ENCODE data around the gene POMZP3. TPM values are rescaled to one million over a fixed set of nuclear protein-coding genes. Genes with fewer than 3 reads are reported as not detected.
A peak's percentile ranks its signal among the peaks of the same experiment; 100 is the strongest.
"Not testable (repeated sequence)": the region's sequence is repeated elsewhere in the genome, so short reads cannot be mapped to it uniquely, and the experiment has no call there.

The POMZP3 gene
- total RNA-seq, 1 donor from 2014 or later, result 14.7 TPM

DNA sequence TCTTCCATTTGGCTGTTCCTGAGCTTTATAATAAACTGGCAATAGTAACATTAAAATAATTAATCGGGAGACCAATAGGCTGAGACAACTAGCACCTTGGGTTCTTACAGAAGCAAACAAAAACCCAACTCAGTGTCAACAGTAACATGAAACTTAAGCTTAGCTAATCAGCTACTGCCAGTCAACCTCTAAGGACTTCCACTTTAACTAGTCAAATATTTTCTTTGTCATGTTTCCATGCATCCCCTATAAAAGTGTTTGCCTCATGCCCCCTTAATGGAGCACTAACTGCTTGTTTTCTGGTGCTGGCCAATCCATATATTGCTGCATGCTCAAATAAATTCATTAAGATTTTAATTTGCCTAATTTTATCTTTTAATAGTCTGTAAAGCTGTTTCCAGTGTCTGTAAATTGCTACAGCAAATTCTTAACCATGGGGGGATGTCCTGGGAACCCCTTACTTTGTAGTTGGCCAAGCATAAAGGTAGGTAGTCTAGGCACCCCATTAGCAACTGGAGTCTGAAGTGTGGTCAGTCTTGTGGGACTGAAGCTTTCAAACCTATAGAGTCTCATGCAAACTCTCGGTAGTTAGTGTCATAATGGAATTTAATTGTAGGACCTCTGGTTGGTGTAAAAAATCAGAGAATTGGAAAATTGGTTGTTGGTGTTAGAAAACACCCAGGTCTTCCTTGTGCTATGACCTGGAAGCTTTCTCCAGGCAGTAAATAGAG lies 40.3 kb downstream of the POMZP3 start:
- ATAC-seq, result not testable (repeated sequence)

DNA sequence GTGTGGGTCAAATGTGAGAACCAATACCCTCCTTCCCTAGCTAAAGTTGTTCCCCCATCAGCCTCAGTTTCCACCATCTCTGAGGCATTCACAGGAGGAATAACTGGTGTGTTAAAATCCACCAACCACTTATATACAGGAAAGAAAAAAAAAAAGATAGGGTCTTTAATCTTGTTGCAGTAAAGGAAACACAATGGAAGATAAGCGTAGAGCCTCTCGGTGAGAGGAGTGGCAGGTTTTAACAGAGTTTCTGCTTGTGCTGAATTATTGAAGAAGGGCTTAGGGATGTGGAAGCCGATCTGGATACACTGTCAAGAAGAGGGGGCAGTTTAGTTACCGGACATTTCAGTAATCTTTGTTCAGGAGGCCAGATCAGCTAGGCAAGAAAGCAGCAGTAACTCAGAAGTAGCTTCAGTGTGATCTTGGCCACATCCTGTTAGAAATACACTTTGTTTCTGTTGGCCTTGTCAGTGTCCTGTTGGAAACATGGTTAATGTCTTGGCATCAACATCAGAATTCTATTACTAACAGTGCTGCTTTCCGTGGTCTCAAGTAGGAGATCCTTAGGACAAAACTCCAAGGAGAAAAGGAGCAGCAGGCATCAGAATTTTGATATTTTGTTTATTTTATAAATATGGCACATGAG lies 43.3 kb downstream of the POMZP3 start:
- peak; percentile 6 for ATAC-seq

DNA sequence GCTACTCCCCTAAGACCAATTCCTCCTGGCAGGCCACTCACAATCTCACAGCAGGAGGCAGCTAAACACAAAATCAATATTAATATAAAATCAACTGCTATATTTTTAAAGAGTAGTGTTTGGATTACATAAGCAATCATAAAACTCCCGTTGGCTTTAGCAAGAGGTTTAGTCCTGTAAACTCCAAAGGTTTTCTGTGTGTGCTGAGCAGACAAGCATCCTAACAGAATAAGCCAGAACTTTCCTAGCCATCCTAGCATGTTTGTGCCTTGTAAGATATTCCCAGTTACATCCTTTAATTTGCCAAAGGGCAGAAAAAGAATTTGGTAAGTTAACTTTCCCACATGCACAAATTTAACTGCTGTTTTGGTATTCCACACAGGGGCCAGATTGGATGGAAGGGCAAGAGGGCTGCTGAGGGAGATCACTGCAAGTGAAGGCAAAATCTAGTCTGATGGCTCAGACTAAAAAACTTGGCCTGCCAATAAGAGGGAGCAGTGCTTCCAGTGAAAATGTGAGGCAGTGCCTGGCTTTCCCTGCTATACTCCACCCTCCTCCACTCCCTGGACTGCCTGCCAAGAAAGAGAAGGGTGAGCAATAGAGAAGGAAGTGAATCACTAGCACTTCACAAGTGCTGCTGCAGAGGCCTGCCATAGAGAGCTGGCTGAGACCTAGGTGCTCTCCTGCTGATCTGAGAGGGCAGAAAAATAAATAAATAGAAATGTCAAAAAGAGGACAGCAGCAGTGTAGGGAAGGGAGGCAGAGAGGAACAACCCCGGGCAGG lies 44.0 kb downstream of the POMZP3 start:
- peak; percentile 99 for ATAC-seq

DNA sequence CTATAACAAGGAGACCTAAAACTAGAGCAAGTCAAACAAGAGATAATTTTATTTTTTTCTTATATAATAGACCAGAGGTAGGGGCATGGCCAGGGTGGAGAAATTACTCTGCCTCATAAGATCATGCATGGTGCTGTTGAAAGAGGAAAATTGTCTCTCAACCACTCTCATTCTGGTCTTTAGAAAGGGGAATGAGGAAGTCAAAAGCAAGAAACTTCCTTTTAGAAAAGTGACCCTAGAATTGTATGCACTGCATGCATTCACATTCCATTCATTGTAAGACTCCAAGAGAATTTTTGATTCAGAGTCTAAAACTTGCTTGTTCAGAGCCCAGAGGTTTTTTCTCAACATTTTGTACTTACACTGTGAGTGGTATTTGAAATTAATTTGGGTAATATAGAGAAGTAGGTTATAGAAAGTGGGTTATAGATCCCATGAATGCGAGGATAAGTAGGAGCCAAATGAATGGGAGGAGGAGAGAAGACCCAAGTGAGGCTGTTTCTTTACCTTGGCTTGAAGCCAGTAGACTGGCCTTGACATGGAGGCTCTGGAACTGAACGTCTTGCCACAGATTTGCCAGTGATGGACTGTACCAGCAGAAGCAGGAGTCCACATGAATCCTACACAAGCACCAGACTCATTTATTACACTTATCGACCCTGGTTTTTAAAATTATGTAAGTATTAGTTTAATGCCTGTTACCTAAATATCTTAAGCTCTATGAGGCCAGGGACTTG lies 51.0 kb downstream of the POMZP3 start:
- not testable (repeated sequence) for ATAC-seq

DNA sequence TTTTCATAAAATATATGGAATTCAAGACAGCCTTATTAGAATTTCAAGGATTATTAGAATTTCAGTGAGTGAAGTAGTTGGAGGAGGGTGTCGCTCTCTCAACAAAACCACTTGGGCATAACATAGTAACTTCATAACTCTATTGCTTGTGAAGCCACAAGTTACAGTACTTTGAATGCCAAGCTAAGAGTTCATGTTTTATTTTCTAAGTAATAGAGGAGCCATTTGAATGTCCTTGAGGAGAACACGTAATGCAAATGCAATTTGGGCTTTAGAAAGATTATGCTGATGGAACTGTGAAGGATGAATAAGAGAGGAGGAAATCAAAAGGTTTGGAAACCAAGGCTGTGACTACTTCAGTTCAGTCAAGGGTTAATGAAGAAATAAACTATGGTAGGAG lies 51.6 kb downstream of the POMZP3 start:
- not testable (repeated sequence) for ATAC-seq

DNA sequence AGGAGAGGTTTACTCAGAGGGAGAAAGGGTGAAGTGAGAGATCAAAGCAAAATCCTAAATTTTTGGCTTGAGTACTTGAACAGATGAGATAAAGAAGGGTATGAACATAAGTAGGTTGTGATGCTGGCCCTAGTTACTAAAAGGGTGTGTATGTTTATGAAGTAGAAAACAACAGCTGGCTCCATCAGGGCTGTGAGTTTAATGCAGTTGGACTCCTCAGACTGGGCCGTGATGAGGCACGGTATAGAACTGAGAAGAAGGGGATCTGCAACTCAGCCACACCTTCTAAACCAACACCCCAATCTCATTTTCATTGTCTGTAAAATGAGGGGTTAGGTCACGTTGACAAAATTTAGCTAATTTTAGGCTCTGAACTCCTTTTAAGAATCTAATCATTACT lies 54.8 kb downstream of the POMZP3 start:
- ATAC-seq, result not testable (repeated sequence)

DNA sequence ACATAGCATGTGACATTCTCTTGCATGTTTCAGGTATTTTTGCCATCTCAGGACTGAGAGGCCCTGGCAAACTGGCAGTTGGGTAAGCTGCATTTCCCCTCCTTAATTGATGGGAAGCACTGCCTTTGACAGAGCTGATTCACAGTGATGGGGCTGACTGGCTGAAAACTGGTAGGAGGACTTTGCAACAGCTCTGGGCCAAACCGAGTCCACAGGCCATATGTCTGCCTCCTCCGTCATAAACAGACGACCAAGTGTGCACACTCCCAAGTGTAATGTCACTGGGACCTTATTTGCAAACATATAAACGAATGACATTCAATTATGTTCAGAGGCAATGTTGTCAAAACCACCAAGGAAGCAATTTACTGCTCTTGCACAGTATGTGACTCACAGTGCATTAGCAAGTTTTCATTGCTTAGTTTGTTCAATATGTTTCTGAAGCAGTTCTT lies 56.7 kb downstream of the POMZP3 start:
- ATAC-seq, result peak; percentile 90

DNA sequence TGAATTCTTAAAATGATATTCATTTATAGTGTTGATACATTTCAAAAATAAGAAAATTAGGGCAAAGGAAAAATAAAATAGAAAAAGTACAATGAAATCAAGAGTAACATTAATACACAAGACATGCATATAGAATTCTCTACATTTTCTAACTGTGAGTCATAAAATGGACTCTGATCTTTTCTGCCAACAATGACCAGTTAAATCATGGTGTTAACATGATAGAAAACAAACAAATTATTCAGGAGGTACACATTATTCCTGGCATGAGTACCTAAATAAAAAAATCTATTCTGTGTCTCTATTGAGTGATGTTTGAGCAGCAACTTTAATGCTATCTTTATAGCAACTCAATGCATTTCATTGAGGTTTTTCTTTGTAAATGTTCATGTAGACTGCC lies 58.3 kb downstream of the POMZP3 start:
- ATAC-seq, result not testable (repeated sequence)

DNA sequence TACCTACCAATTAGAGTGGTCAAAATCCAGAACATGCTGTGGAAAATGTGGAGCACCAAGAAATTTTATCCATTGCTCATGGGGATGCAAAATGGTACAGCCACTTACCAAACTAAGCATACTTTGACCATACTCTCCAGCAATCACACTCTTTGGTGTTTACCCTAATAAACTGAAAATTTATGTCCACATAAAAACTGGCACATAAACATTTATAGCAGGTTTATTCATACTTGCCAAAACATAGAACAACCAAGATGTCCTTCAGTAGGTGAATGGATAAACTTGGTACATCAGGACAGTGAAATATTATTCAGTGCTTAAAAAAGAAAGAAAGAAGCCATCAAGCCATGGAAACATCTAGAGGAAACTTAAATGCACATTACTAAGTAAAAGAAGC lies 59.3 kb downstream of the POMZP3 start:
- not testable (repeated sequence) for ATAC-seq

DNA sequence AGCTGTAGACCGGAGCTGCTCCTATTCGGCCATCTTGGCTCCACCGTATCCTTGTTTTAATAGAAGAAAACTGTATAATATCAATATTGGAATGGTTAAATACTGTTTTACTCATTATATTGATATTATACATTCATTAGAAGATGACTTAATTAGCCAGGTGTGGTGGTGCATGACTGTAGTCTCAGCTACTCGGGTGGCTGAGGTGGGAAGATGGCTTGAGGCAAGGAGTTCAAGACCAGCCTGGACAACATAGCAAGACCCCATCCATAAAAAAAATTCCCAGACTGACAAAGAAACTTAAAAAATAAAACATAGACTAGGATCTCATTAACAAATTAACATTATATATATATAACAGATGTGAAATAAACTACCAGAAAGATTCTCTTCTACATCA lies 59.8 kb downstream of the POMZP3 start:
- not testable (repeated sequence) for ATAC-seq

DNA sequence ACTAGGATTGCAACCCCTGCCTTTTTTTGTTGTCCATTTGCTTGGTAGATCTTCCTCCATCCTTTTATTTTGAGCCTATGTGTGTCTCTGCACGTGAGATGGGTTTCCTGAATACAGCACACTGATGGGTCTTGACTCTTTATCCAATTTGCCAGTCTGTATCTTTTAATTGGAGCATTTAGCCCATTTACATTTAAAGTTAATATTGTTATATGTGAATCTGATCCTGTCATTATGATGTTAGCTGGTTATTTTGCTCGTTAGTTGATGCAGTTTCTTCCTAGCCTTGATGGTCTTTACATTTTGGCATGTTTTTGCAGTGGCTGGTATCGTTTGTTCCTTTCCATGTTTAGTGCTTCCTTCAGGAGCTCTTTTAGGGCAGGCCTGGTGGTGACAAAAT lies 62.1 kb downstream of the POMZP3 start:
- ATAC-seq, result not testable (repeated sequence)

DNA sequence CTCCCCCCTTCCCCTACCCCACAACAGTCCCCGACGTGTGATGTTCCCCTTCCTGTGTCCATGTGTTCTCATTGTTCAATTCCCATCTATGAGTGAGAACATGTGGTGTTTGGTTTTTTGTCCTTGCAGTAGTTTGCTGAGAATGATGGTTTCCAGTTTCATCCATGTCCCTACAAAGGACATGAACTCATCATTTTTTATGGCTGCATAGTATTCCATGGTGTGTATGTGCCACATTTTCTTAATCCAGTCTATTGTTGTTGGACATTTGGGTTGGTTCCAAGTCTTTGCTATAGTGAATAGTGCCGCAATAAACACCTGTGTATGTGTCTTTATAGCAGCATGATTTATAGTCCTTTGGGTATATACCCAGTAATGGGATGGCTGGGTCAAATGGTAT lies 65.7 kb downstream of the POMZP3 start:
- not testable (repeated sequence) for ATAC-seq

DNA sequence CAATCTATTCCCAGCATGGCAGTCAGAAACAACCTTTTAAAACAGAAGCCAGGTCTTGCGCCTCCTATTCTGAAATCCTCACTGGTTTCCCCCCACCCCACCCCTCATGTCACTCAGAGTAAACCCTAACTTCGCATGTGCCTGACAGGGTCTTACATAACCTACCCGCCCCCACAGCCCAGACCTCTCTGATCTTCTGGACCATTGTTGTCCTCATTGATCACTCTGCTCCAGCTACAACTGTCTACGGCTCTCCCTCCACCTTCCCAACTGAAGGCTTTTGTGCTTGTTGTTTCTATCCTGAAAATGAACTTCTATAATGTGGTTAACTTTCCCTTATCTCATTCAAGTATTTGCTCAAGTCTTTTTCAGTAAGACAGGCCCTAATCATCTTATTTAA lies 66.9 kb downstream of the POMZP3 start:
- not testable (repeated sequence) for ATAC-seq

Other genes starting within 250 kb of the POMZP3 start
- 0.92 TPM for gene SSC4D, start 217.6 kb downstream of the POMZP3 start, total RNA-seq
- 19.8 TPM for gene ZP3, start 202.3 kb downstream of the POMZP3 start, total RNA-seq
- gene DTX2, start 165.6 kb downstream of the POMZP3 start, total RNA-seq, result 56.2 TPM
- 9.6 TPM for gene UPK3B, start 116.7 kb downstream of the POMZP3 start, total RNA-seq
- not detected for gene SPDYE16, start 84.0 kb downstream of the POMZP3 start, total RNA-seq

Data from esophagus mucosa (tissue), 1 donor.